WERI-Rb-1 (cell line): ENCODE data around the gene STEAP1B.

Experiments used
- DNase-seq: peaks from one replicate; pipeline ENCODE4 v3.0.0-alpha.2; 2020
- H3K27ac ChIP-seq: fragments of 250-450 bp; sonication (Bioruptor Pico); 2 replicates; pipeline ENCODE4 v1.5.1; 2020; ENCODE audit warnings: mild to moderate bottlenecking, moderate library complexity
- H3K27me3 ChIP-seq: fragments of 250-450 bp; sonication (Bioruptor Pico); 2 replicates; pipeline ENCODE4 v1.5.1; 2021; ENCODE audit warnings: mild to moderate bottlenecking, low read depth, moderate library complexity; ENCODE audit not compliant: insufficient read depth, severe bottlenecking
- H3K36me3 ChIP-seq: fragments of 250-450 bp; sonication (Bioruptor Pico); 2 replicates; pipeline ENCODE4 v1.5.1; 2020; ENCODE audit warnings: mild to moderate bottlenecking, moderate library complexity
- H3K4me3 ChIP-seq: 2 replicates; pipeline ENCODE4 v1.5.1; 2011; ENCODE audit warnings: low read depth, mild to moderate bottlenecking, control low read depth, low read length
- H3K9me3 ChIP-seq: fragments of 250-450 bp; sonication (Bioruptor Pico); 2 replicates; pipeline ENCODE4 v1.5.1; 2021; ENCODE audit warnings: mild to moderate bottlenecking, moderate library complexity; ENCODE audit not compliant: severe bottlenecking
- TF ChIP-seq, protein P1 (sequence below): IDR thresholded peaks from 2 replicates; pipeline ENCODE4 v1.5.1; 2011; ENCODE audit warnings: low read depth, mild to moderate bottlenecking, control low read depth, inconsistent platforms, low read length

STEAP1B gene

DNA sequence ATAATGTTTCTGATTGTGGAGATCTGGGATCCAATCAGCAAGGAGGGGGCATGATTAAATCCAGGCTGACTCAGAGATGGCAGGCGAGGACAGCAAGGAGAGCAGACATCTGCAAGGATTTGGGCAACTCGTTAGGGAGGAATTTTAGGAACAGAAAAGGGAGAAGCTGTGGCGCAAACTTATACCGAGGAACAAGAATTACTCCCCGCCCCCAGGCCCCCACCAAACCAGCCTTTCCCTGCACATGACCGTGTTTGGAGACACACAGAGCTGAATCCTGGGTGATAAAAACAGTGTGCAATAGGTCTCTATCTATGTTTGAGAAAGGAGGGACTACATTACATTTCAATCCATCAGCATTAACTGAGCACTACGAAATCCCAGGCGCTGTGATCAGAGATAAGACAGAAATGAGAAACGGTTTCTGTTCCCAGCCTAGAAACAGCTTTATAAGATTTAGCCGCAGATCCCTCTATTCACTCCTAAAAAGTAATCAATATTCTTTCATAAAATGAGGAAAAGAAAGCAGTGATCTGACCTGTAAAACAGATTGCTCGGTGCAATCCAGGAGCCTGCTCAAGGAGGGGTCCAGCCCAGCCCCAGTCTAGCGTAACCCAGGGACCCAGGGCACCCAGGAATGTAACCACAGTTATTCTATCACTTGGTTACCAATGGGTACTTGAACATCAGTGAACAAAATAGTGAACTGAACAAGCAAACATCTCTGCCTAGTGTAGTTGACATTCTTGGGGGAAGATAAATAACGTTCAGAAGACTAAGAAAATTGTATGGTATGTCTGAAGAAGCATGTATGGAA is 105.9 kb downstream of the STEAP1B start:
- no peaks in the 10 kb centered on the region for H3K27me3 ChIP-seq
- H3K4me3 ChIP-seq: peak overlapping the region; percentile 9; the same call in 1 of the 2 replicates
- no peaks in the 10 kb centered on the region for H3K9me3 ChIP-seq
- H3K36me3 ChIP-seq: no peaks in the 10 kb centered on the region
- peak; percentile 24 for DNase-seq
- H3K27ac ChIP-seq: 0 out of 2 replicates have a peak overlapping the region, but pooled peaks have one; percentile 19
- TF ChIP-seq, protein P1, sequence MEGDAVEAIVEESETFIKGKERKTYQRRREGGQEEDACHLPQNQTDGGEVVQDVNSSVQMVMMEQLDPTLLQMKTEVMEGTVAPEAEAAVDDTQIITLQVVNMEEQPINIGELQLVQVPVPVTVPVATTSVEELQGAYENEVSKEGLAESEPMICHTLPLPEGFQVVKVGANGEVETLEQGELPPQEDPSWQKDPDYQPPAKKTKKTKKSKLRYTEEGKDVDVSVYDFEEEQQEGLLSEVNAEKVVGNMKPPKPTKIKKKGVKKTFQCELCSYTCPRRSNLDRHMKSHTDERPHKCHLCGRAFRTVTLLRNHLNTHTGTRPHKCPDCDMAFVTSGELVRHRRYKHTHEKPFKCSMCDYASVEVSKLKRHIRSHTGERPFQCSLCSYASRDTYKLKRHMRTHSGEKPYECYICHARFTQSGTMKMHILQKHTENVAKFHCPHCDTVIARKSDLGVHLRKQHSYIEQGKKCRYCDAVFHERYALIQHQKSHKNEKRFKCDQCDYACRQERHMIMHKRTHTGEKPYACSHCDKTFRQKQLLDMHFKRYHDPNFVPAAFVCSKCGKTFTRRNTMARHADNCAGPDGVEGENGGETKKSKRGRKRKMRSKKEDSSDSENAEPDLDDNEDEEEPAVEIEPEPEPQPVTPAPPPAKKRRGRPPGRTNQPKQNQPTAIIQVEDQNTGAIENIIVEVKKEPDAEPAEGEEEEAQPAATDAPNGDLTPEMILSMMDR: no peak

DNA sequence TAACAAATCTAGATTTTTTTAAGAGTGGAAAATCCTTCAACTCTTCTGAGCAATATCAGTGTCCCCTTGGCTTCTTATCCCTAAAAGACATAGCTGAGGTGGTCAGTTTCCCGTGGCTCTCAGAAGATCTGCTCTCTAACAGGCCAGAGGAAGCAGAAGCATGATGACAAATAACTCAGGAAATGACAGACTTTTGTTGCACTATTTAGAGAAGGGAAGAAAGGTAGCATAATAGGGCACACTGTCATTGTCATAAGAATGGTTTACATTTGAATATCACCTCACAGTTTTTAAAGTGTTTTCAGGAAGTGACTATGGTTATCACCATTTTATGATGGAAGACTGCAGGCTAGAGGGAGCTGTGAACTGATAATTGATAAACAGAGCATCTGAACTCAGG is 109.5 kb downstream of the STEAP1B start:
- Histone ChIP-seq H3K36me3 (no peaks in the 10 kb centered on the region), H3K27ac (no peak overlapping the region), H3K4me3 (no peak overlapping the region), H3K9me3 (no peaks in the 10 kb centered on the region), H3K27me3 (no peaks in the 10 kb centered on the region)
- TF ChIP-seq, protein P1: no peak
- no peak for DNase-seq

DNA sequence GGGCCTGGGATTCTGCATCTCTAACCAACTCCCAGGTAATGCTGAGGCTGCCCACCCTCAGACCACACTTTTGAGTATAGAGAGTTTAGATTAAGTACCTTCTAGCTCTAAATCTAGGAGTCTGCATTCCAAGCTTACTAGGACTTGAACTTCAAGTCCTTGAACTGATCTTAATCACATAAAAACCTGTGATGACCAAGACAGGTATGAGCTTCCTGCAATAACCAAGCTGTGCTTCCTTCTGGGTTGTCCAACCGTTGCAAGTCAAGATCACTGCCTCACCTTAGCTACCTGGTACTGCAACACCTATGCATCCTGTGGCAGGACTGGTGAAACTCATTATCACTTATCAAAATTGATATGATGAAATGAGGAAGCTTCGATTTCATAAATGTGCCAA is 110.1 kb downstream of the STEAP1B start:
- no peak for DNase-seq
- no peaks in the 10 kb centered on the region for H3K27me3 ChIP-seq
- no peaks in the 10 kb centered on the region for H3K9me3 ChIP-seq
- no peaks in the 10 kb centered on the region for H3K36me3 ChIP-seq
- TF ChIP-seq, protein P1: no peak
- H3K27ac ChIP-seq: no peak overlapping the region
- H3K4me3 ChIP-seq: no peak overlapping the region

DNA sequence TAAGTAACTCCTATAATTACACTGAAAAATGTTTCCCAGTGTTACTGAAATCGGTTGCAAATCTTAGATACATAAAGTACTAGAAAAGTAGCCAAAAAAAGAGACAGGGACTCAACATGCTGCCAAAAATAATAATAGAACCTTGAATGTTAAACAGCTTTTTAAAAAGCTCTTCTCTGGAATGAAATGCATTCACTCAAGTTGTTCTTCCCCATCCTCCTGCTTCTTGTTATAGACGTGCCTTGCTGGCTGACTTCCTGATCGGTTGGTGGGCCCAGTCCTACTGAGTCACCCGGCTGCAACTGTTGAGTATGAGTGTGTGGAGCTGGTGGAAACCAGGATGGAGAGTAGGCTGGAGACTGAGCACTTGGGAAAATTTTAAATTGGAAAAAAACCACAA is 112.4 kb downstream of the STEAP1B start:
- no peak overlapping the region for H3K4me3 ChIP-seq
- H3K27ac ChIP-seq: no peak overlapping the region
- TF ChIP-seq, protein P1: no peak
- no peaks in the 10 kb centered on the region for H3K36me3 ChIP-seq
- no peaks in the 10 kb centered on the region for H3K27me3 ChIP-seq
- H3K9me3 ChIP-seq: no peaks in the 10 kb centered on the region
- DNase-seq: no peak

DNA sequence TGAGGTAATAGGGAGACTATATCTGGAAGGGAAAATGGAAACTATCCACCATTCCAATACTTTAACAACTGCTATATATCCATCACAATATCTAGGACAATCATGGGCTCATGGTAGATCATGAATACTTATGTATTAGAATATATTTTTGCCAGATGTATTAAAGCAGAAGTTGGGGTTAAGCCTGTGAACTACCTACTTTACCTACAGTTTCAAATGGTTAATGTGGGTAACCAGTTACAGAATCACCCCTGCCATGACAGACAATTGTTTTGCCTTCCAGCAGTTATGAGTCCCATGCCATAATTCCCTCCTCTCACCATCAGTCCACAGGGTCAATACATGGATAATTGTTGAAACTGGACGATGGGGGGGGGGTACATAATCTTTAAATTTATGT is 113.1 kb downstream of the STEAP1B start:
- no peak for DNase-seq
- Histone ChIP-seq H3K36me3 (no peaks in the 10 kb centered on the region), H3K27me3 (no peaks in the 10 kb centered on the region), H3K4me3 (no peak overlapping the region), H3K9me3 (no peaks in the 10 kb centered on the region), H3K27ac (no peak overlapping the region)
- TF ChIP-seq, protein P1: no peak
